Activated CD8-positive, alpha-beta T cell treated with anti-CD3 and anti-CD28 coated beads for 36 hours (primary cell): ENCODE measurements around the gene FAM186B. TPM values are rescaled to one million over a fixed set of nuclear protein-coding genes. Genes with fewer than 3 reads are reported as not detected.

Source experiments
- ATAC-seq: fragments of 200-7000 bp; cut with Tn5 transposase; one replicate; pipeline ENCODE4 v1.10.0; 2021; ENCODE audit warnings: mild to moderate bottlenecking, moderate library complexity
- CTCF ChIA-PET: fragments of 350-600 bp; sonication (Branson Sonifier 250); formaldehyde crosslinking; loops from one replicate; lab custom pipeline; 2021; ENCODE audit warnings: antibody characterized with exemption; lab: Charles Lee
- POLR2A ChIA-PET: fragments of 350-600 bp; sonication (Branson Sonifier 250); formaldehyde crosslinking; loops from one replicate; lab custom pipeline; 2021; ENCODE audit warnings: antibody characterized with exemption; lab: Charles Lee
- DNase-seq: peaks from one replicate; pipeline ENCODE4 v3.0.0-alpha.2; 2020
- H3K27ac Mint-ChIP-seq: one replicate; pipeline ENCODE4 v1.8.0; 2021; ENCODE audit warnings: mild to moderate bottlenecking, mixed read lengths
- H3K27me3 Mint-ChIP-seq: one replicate; pipeline ENCODE4 v1.8.0; 2021; ENCODE audit warnings: mixed read lengths
- H3K36me3 Mint-ChIP-seq: one replicate; pipeline ENCODE4 v1.8.0; 2021; ENCODE audit warnings: low read depth, mixed read lengths
- H3K4me1 Mint-ChIP-seq: one replicate; pipeline ENCODE4 v1.8.0; 2021; ENCODE audit warnings: low read depth, mixed read lengths
- H3K4me3 Mint-ChIP-seq: one replicate; pipeline ENCODE4 v1.8.0; 2021; ENCODE audit warnings: mild to moderate bottlenecking, moderate library complexity, mixed read lengths
- H3K9me3 Mint-ChIP-seq: one replicate; pipeline ENCODE4 v1.8.0; 2021; ENCODE audit warnings: mixed read lengths
- CTCF ChIP-seq: fragments of 200-600 bp; IDR thresholded peaks from one replicate; pipeline ENCODE4 v1.8.0; 2022; ENCODE audit warnings: antibody characterized with exemption, mild to moderate bottlenecking
- intact Hi-C: fragments of 100-400 bp; cut with micrococcal nuclease; formaldehyde crosslinking; loops from one replicate; pipeline ENCODE4 v1.10.0; 2022
- total RNA-seq, 2 experiments: library from RNA; stranded (reverse); gene quantifications; one replicate each; pipeline ENCODE4 v1.2.3, GENCODE V29; 2021

FAM186B gene
- total RNA-seq, 2 experiments from 2014 or later: not detected

- POLR2A ChIA-PET: interaction anchor here (0.9 kb wide), 1 partner anchor 66 kb away, joined by 4 read pairs; the partner anchor contains the start of gene PRPF40B
- DNase-seq: no peak
- Mint-ChIP-seq H3K27me3 (no peaks in the 10 kb centered on the region), H3K27ac (no peak overlapping the region), H3K9me3 (no peaks in the 10 kb centered on the region), H3K4me3 (no peak overlapping the region), H3K36me3 (peaks cover 25% of the 10 kb centered on the region), H3K4me1 (peaks cover 21% of the 10 kb centered on the region)
- TF ChIP-seq CTCF: no peak
- intact Hi-C loops: no loop called here
- CTCF ChIA-PET: interaction anchor here (1.5 kb wide), 1 partner anchor 199 kb away, joined by 8 read pairs; no protein-coding TSS in a partner anchor
- no peak for ATAC-seq
Observed at GRCh38 chr12:49557917-49558215, 47.6 kb downstream of the FAM186B start.

GRCh38 chr12:49557187-49557916, 48.1 kb downstream of the FAM186B start:
- Mint-ChIP-seq H3K27me3 (no peaks in the 10 kb centered on the region), H3K9me3 (no peaks in the 10 kb centered on the region), H3K4me1 (peaks cover 21% of the 10 kb centered on the region), H3K4me3 (no peak overlapping the region), H3K27ac (no peak overlapping the region), H3K36me3 (peaks cover 21% of the 10 kb centered on the region)
- intact Hi-C loops: no loop called here
- DNase-seq: no peak
- POLR2A ChIA-PET: interaction anchor here (0.9 to 2.3 kb wide), 4 partner anchors 8 to 66 kb away, joined by 4 to 10 read pairs (median 5); partner anchors contain the start of gene PRPF40B
- no peak for TF ChIP-seq CTCF
- ATAC-seq: no peak
- CTCF ChIA-PET: interaction anchor here (1.2 to 1.5 kb wide), 2 partner anchors 66 to 199 kb away, joined by 3 to 8 read pairs; partner anchors contain the start of gene PRPF40B

- Mint-ChIP-seq H3K4me3 (no peak overlapping the region), H3K27ac (no peak overlapping the region), H3K4me1 (peaks cover 15% of the 10 kb centered on the region), H3K36me3 (peaks cover 15% of the 10 kb centered on the region), H3K9me3 (no peaks in the 10 kb centered on the region), H3K27me3 (no peaks in the 10 kb centered on the region)
- ATAC-seq (no peak), DNase-seq (no peak)
- no peak for TF ChIP-seq CTCF
- intact Hi-C loops: no loop called here
- CTCF ChIA-PET: interaction anchor here (1.2 to 1.7 kb wide), 2 partner anchors 19 to 67 kb away, joined by 3 to 6 read pairs; partner anchors contain the start of gene PRPF40B
- POLR2A ChIA-PET: interaction anchor here (1.6 to 2.3 kb wide), 4 partner anchors 9 to 185 kb away, joined by 3 to 10 read pairs (median 5); partner anchors contain the start of gene TMBIM6
Observed at GRCh38 chr12:49556391-49557186, 48.9 kb downstream of the FAM186B start.

- Mint-ChIP-seq H3K36me3 (peaks cover 15% of the 10 kb centered on the region), H3K4me3 (no peak overlapping the region), H3K27ac (no peak overlapping the region), H3K4me1 (peaks cover 7% of the 10 kb centered on the region), H3K27me3 (no peaks in the 10 kb centered on the region), H3K9me3 (no peaks in the 10 kb centered on the region)
- ATAC-seq (no peak), DNase-seq (no peak)
- no peak for TF ChIP-seq CTCF
- POLR2A ChIA-PET: interaction anchor here (1.6 to 2.3 kb wide), 4 partner anchors 9 to 185 kb away, joined by 3 to 10 read pairs (median 5); partner anchors contain the start of gene TMBIM6
- CTCF ChIA-PET: interaction anchor here (1.2 to 1.7 kb wide), 2 partner anchors 18 to 68 kb away, joined by 3 to 6 read pairs; partner anchors contain the start of gene PRPF40B
- intact Hi-C loops: no loop called here
Observed at GRCh38 chr12:49555631-49556390, 49.6 kb downstream of the FAM186B start.
